Cardiac fibroblast (primary cell): ENCODE measurements around the gene ITPKA.
A peak's percentile ranks its signal among the peaks of the same experiment; 100 is the strongest.

Experiments
- DNase-seq, 2 donors: peaks; one replicate each; pipeline versions ENCODE4 v3.0.0 to v3.0.0-alpha.2; 2010; ENCODE audit warnings: low read depth in 2 of 2
- H3K4me3 ChIP-seq, 2 donors: replicated peaks in 1 of 2; 1 replicate in 1 of 2; 2 replicates in 1 of 2; pipeline ENCODE4 v1.5.1; 2011; ENCODE audit warnings: low read depth in 2 of 2, low read length in 2 of 2, mild to moderate bottlenecking in 2 of 2, moderate library complexity in 1 of 2
- TF ChIP-seq, protein P1 (sequence below): IDR thresholded peaks from one replicate; pipeline ENCODE4 v1.5.1; 2011; ENCODE audit warnings: low read depth, mild to moderate bottlenecking, low read length, inconsistent platforms

ITPKA gene

DNA sequence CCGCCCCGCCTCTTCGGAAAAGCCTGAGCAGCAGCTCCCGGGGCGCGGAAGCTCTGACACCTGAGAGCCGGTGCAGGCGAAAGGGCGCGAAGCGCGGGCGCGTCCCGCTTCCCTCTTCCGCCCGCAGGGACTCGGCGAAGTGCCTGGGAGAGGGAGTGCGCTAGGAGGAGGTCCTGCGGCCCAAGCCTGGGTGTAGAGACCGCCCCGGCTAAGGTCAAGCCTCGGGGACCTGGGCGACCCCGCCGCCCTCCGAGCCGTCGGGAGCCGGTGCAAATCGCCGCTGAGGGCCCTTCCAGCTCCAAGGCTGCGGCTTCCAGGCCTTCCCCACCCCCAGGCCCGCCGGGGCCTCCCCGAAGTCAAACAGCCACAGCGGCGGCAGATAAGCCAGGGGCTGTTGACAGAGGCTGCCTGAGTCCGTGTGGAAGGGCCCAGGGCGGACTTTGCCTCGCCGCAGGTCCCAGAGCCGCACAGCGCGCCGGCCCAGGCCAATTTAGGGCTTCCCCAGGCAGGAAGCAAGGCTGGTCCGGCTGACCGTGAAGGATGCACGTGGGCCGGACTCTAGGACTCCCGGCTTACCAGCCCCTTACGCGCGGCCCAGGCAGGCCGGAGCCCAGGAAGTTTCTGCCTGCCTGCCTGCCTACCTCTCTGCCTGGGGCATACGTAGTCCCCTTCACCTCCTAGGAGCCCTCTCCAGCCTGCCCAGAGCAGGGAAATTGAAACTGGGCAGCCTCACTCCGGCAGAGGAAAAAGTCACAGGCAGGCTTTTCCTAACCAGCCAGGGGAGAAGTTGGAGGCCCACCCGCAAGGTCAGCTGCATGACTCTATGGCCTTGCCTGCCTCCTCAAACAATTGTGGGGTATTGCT, 2.3 kb downstream of the ITPKA start:
- H3K4me3 ChIP-seq: no peak overlapping the region
- no peak for DNase-seq
- TF ChIP-seq, protein P1, sequence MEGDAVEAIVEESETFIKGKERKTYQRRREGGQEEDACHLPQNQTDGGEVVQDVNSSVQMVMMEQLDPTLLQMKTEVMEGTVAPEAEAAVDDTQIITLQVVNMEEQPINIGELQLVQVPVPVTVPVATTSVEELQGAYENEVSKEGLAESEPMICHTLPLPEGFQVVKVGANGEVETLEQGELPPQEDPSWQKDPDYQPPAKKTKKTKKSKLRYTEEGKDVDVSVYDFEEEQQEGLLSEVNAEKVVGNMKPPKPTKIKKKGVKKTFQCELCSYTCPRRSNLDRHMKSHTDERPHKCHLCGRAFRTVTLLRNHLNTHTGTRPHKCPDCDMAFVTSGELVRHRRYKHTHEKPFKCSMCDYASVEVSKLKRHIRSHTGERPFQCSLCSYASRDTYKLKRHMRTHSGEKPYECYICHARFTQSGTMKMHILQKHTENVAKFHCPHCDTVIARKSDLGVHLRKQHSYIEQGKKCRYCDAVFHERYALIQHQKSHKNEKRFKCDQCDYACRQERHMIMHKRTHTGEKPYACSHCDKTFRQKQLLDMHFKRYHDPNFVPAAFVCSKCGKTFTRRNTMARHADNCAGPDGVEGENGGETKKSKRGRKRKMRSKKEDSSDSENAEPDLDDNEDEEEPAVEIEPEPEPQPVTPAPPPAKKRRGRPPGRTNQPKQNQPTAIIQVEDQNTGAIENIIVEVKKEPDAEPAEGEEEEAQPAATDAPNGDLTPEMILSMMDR: no peak

DNA sequence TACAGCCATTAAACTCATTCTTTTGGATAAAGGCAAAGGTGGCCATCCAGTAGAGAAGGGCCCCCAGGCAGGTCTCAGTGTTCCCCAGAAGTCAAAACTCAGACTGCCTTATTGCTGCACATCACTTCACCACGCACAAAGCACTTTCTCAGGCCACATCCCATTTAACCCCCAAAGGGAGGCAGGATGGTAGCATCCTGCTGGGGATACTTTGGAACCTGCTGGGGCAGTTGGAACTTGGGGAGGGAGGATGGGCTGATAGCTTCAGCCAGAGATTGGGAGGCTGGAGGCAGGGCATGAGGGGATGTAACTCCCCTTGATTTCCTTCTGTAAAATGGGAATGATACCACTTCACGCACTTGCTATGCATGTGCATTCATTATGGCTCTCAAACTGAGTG, 5.0 kb downstream of the ITPKA start:
- TF ChIP-seq, protein P1: no peak
- H3K4me3 ChIP-seq: no peak overlapping the region
- DNase-seq: no peak

DNA sequence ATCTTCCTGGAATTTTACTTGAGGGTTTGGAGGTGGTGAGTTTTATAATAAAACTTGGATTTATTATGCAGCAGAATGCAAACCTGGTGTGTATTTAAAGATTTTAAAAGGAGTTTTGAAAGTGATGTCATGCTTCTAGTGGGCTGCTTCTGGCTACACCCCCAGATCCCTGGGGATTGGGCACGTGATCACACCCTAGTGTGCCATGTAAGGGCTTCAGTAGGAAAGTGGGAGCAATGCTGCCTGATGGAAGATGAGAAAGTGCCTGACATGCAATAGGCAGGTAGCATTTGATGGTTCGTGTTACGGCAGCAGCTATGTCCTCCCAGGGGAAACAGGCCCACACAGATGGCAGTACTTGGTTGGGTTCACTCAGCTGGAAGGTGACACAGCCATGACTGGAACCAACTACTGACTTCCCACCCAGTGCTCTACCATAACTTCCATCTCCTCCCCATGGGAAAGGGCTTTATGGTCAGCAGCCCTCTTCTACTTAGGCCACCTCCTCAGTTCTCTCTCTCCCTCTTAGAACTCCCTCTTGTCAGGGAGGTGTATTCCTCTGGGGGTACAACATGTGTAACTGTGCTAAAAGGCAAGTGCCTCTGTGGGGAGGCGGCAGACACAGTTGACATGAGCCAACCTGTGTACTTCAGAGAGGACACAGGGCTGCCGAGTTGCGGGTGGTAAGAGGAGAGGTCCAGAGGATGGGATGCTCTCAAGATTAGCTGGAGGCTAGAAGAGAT, 5.6 kb downstream of the ITPKA start:
- H3K4me3 ChIP-seq: no peak overlapping the region
- TF ChIP-seq, protein P1: no peak
- DNase-seq: no peak

GRCh38 chr15:41501191-41501917, 7.7 kb downstream of the ITPKA start:
- TF ChIP-seq, protein P1: no peak
- H3K4me3 ChIP-seq: peak overlapping the region in 1 of 2 donors; percentile 22
- no peak for DNase-seq

- no peak for DNase-seq
- no peak overlapping the region for H3K4me3 ChIP-seq
- TF ChIP-seq, protein P1: no peak
Observed at GRCh38 chr15:41501931-41502794, 8.5 kb downstream of the ITPKA start.
